HuH-7 (cell line): ENCODE measurements around the gene LCOR.
"Not testable (repeated sequence)": the region's sequence is repeated elsewhere in the genome, so short reads cannot be mapped to it uniquely, and the experiment has no call there.

Experiments used
- DNase-seq: peaks from one replicate; pipeline ENCODE4 v3.0.0; 2011; ENCODE audit warnings: low spot score

Gene LCOR

DNA sequence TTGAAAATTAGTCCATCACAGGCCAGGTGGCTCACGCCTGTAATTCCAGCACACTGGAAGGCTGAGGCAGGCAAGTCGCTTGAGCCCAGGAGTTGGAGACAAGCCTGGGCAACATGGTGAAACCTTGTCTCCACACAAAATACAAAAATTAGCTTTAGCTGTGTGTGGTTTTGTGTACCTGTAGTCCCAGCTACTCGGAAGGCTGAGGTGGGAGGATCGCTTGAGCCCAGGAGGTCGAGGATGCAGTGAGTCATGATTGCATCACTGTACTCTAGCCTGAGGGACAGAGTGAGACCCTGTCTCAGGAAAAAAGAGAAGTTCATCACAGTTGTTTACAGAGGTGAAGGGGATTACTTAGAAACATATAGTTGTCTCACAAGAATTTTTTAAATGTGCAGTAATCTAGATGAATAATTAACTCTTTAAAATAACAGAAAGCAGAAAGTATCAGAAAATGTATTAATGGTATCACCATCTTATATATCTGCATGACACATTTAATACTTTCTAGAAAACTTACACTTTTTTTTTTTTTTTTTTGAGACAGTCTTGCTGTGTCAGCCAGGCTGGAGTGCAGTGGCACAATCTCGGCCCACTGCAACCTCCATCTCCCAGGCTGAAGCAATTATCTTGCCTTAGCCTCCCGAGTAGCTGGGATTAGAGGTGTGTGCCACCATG, 8.9 kb downstream of the LCOR start:
- DNase-seq: no peak

DNA sequence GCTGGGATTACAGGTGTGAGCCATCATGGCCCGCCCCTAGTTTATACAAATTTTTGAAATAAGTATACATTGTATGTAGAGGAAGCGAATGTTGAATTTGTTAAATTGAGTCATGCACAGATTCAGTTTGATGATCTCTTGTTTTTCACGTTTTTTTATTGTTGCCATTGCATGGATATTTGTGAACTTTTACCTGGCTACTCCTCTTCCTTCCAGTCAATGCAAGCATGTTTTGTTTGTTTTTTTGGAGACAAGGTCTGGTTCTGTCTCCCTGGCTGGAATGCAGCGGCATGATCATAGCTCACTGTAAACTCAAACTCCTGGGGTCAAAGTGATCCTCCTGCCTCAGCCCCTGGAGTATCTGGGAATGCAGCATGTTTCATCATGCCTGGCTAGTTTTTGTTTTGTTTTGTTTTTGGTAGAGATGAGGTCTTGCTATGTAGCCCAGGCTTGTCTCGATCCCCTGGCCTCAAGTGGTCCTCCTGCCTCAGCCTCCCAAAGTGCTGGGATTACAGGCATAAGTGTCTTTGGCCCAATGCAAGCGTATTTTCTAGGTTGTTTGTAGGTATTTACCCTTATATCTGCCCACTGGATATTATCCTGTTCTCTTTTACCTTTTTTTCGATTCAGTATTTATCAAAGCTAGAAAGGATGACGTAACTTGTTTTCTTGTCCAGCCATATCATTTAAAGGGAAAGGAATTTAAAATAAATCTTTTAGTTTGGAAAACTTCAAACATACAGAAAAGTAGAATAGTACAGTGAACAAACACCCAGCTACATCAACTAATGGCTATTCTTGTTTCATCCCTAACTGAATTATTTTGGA, 11.0 kb downstream of the LCOR start:
- no peak for DNase-seq

DNA sequence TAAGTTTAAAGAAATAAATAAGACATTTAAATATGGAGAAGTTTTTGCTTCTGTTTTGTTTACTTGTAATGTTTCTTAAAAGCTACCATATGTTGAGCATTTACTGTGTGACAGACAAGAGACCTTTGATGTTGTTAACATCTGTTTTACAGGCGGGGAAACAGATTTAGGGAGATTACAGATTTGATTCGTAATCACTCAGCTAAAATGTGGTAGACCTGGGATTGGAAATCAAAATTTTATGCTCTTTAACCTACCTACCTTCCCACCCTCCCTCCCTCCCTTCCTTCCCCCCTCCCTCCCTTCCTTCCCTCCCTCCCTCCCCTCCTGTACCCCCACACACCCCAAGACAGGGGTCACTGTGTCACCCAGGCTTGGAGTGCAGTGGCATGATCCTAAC, 11.7 kb downstream of the LCOR start:
- DNase-seq: no peak

DNA sequence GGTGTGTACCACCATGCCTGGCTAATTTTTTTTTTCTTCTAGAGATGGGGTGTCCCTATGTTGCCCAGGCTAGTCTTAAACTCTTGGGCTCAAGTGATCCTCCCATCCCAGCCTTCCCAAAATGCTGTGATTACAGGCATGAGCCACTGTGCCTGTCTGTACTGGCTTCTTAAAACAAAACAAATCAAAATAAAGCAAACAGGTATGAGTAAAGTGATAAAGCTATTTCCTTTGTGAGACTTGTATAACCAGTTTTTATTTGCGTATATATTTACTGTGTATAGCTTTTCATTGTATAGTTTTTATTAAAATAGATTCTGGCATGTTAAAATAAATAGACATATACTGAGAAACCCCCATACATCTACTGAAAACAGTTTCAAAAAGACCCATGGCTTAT, 14.3 kb downstream of the LCOR start:
- no peak for DNase-seq

DNA sequence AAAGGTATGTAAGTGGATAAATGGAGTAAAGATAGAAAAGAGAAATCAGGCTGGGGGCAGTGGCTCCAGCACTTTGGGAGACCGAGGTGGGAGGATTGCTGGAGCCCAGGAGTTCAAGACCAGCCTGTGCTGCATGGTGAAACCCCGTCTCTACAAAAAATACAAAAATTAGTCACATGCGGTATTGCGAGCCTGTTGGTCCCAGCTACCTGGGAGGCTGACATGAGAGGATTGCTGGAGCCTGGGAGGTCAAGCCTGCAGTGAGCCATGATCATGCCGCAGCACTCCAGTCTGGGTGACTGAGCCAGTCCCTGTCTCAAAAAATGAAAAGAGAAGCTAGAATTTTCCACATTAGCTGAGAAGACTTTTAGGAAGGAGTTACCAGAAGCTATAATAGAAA, 14.8 kb downstream of the LCOR start:
- no peak for DNase-seq

GRCh38 chr10:96847356-96847755, 15.3 kb downstream of the LCOR start:
- not testable (repeated sequence) for DNase-seq

DNA sequence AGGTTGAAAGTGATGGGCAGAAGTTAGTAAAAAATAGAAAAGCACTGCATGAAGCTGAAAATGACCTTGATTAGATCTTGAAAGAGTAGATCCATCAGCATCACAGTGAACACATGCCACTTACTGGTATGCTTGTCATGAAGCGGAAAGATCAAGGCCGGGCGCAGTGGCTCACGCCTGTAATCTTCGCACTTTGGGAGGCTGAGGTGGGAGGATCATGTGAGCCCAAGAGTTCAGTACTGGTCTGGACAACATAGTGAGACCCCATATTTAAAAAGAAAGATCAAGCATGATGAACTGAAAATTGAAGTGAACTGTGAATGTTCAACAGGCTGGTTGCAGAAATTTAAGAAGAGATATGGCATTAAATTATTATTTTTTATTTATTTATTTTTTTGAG, 18.0 kb downstream of the LCOR start:
- DNase-seq: no peak

- DNase-seq: no peak
Measured at GRCh38 chr10:96850825-96851224, 18.7 kb downstream of the LCOR start.

GRCh38 chr10:96851281-96851680, 19.2 kb downstream of the LCOR start:
- no peak for DNase-seq

- DNase-seq: no peak
Measured at GRCh38 chr10:96856317-96856716, 24.2 kb downstream of the LCOR start.

GRCh38 chr10:96857301-96858012, 25.4 kb downstream of the LCOR start:
- DNase-seq: no peak

DNA sequence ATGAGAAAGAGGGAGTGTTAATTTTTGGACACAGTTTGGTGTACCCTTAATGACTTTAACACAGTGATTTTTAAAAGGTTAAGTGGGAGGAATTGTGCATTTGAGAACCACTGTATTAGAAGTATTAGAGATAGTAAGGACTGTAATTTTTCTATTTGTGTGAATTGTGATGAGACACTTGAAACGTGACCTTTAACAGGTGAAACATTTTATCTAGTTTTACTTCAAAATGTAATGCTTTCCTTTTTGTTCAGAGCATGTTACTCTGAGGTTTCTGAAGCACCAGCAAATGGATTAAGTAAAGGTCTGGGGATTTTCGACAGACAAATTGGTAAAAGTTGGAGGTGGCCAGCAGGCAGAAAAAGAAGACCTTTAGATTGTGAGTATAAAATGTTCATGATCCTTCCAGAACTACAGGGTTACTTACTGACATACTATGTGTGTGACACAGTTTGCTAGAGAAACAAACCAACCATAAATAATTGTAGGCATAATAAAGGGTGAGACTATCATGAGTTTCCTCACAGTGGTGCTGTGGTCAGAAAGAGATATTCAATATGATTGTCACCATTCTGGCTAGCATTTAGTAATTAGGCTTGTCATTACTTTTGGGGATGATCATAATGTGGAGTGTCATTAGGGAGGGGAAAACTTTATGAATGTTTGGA, 26.1 kb downstream of the LCOR start:
- DNase-seq: no peak

- no peak for DNase-seq
Measured at GRCh38 chr10:96858706-96859050, 26.6 kb downstream of the LCOR start.

- no peak for DNase-seq
Measured at GRCh38 chr10:96860631-96861277, 28.7 kb downstream of the LCOR start.

- DNase-seq: peak; percentile 32
Measured at GRCh38 chr10:96863922-96864543, 31.9 kb downstream of the LCOR start.

GRCh38 chr10:96873086-96873485, 41.0 kb downstream of the LCOR start:
- DNase-seq: no peak

GRCh38 chr10:96873756-96874467, 41.8 kb downstream of the LCOR start:
- no peak for DNase-seq

GRCh38 chr10:96878057-96878456, 46.0 kb downstream of the LCOR start:
- DNase-seq: peak; percentile 39

DNA sequence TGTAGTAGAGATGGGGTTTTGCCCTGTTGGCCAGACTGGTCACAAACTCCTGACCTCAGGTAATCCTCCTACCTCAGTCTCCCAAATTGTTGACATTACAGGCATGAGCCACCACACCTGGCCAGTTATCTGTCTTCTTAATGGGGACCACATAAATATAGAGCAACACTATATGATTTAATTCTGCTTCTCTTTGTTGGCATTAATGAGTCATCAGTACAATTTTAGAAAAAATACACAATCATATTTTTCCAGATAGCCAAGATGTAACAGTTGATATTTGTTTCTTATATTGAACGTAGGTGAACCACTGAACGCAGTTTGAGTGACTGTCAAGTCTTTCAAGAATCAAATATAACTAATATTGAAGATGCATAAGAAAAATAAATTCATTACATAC, 48.5 kb downstream of the LCOR start:
- DNase-seq: no peak

DNA sequence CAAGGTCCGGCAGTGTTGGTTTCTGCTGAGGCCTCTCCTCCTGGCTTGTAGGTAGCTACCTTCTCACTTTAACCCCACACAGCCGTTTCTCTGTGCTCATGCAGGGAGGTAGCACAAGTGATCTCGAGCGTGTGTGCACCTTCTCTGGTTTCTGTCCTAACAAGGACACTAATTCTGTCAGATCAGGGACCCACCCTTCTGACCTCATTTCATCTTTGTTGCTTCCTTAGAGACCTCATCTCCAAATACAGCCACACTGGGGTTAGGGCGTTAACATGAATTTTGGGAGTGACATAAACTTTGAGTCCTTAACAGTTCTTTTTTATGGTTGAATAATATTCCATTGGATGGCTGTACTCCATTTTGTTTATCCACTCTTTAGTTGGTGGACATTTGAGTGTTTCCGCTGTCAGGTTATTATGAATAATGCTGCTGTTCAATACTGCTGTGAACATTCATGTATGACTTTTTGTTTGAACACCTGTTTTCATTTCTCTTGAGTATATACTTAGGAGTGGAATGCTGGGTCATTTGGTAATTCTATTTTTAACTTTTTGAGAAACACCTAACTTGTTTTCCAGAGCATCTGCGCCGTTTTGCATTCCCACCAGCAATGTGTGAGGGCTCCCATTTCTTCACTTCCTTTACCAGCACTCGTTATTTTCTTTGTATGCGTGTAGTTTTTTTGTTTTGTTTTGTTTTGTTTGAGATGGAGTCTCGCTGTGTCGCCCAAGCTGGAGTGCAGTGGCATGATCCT, 57.5 kb downstream of the LCOR start:
- DNase-seq: no peak
